Mammary epithelial cell (primary cell): ENCODE measurements around the gene TNNI3K.

Experiments
- EZH2 ChIP-seq: IDR thresholded peaks from 2 replicates; pipeline ENCODE4 v1.6.1; 2012; ENCODE audit warnings: low read length, inconsistent platforms, borderline replicate concordance
- TF ChIP-seq, protein P1 (sequence below), 2 donors: IDR thresholded peaks in 1 of 2; conservative IDR thresholded peaks in 1 of 2; 2 replicates each; pipeline ENCODE4 v1.5.1; 2011 to 2012; ENCODE audit warnings: inconsistent platforms in 2 of 2, low read length in 2 of 2, mild to moderate bottlenecking in 2 of 2, control low read depth in 1 of 2, low read depth in 1 of 2; ENCODE audit not compliant: insufficient read depth in 1 of 2; ENCODE audit errors: extremely low read depth in 1 of 2

DNA sequence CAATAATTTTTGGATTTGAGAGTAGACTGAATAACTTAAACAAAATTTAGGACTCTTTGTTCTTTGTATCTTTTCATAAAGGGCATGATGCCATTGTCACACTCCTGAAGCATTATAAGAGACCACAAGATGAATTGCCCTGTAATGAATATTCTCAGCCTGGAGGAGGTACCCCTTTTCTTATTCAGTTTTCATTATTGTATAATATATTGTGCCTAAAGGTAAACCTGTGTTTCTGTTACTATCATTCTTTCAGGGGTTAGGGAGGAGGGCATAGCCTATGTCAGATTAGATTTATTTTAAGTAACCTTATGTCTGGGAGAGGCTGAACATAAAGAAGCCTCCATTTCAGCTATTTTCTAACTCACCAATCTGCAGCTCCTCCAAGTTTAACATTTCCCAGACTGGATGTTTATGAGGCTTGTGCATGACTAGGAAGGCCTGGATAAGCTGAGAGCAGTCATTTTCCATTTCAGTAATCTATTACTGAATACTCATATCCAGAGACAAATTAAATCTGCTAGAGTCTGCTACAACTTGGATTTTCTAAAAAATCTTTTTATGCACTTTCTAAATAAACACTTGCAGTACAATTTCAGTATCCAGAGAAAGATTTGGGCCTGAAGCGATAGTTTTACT, 132.1 kb downstream of the TNNI3K start:
- TF ChIP-seq, protein P1, sequence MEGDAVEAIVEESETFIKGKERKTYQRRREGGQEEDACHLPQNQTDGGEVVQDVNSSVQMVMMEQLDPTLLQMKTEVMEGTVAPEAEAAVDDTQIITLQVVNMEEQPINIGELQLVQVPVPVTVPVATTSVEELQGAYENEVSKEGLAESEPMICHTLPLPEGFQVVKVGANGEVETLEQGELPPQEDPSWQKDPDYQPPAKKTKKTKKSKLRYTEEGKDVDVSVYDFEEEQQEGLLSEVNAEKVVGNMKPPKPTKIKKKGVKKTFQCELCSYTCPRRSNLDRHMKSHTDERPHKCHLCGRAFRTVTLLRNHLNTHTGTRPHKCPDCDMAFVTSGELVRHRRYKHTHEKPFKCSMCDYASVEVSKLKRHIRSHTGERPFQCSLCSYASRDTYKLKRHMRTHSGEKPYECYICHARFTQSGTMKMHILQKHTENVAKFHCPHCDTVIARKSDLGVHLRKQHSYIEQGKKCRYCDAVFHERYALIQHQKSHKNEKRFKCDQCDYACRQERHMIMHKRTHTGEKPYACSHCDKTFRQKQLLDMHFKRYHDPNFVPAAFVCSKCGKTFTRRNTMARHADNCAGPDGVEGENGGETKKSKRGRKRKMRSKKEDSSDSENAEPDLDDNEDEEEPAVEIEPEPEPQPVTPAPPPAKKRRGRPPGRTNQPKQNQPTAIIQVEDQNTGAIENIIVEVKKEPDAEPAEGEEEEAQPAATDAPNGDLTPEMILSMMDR (conservative IDR thresholded peaks at IDR 0.05 in 1 of 2, IDR thresholded peaks at IDR 0.05 in 1 of 2; ENCODE audit: extremely low read depth in 1 of 2, insufficient read depth in 1 of 2, low read depth in 1 of 2, low read length in 2 of 2) = no peak
- TF ChIP-seq EZH2 = no peak
